Measurements from ENCODE around the gene AZI2.

DNA sequence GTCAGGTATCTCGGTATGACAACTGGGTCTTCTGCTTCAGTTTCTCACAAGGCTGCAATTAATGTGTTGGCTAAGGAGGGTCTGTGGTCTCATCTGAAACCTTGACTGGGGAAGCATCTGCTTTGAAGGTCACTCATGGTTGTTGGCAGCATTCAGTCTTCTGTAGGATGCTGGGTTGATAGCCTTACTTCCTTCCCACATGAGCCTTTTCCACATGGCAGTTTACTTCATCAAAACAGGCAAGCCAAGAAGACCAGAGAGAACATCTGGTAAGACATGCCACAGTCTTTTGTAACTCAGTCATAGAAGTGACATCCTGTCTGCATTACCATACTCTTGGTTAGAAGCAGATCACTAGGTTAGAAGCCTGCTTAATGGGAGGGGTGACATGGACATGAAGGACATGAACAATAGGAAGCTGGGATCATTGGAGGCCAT lies 57.7 kb downstream of the AZI2 start:
- TF ChIP-seq EZH2 (IDR thresholded peaks at IDR 0.05; ENCODE audit: borderline replicate concordance) (no peak), EZH2phosphoT487 (IDR thresholded peaks at IDR 0.05; ENCODE audit: low read depth, severe bottlenecking, unreplicated experiment) (no peak)
